Measurements from ENCODE around the gene RRP8. TPM values are rescaled to one million over a fixed set of nuclear protein-coding genes. Genes with fewer than 3 reads are reported as not detected.

The RRP8 gene
- total and polyA plus RNA-seq, 9 of the 15 experiments (the other 6 are each of a cell fraction or from before 2014, with no cell fraction given), result 5.7 to 47.3 (median 32.6) TPM

GRCh38 chr11:6619004-6619745 is 15.8 kb upstream of the RRP8 start, which contains the start of gene TPP1 (continued):
- TF ChIP-seq MGA (IDR thresholded peaks at IDR 0.05) (no peak), ZBTB49 (CRISPR knock-in tag; IDR thresholded peaks at IDR 0.05; ENCODE audit: borderline replicate concordance) (no peak), SAFB2 (IDR thresholded peaks at IDR 0.05; ENCODE audit: borderline replicate concordance, low read depth, low read length, severe bottlenecking) (no peak), HIVEP1 (CRISPR knock-in tag; IDR thresholded peaks at IDR 0.05) (no peak), ZNF444 (CRISPR knock-in tag; IDR thresholded peaks at IDR 0.05) (no peak), ASH1L (IDR thresholded peaks at IDR 0.05; ENCODE audit: borderline replicate concordance, low read depth, partially characterized antibody) (no peak), SAFB (IDR thresholded peaks at IDR 0.05; ENCODE audit: borderline replicate concordance, low read depth, low read length) (no peak), MCM5 (IDR thresholded peaks at IDR 0.05; ENCODE audit: low read depth) (no peak), FUS (optimal IDR thresholded peaks at IDR 0.05; ENCODE audit: low read depth, low read length) (no peak), E2F3 (CRISPR knock-in tag; IDR thresholded peaks at IDR 0.05) (no peak), ZFP1 (CRISPR knock-in tag; IDR thresholded peaks at IDR 0.05) (0 out of 2 replicates have a peak, but pooled peaks have one; percentile 18), MCM2 (IDR thresholded peaks at IDR 0.05; ENCODE audit: low read depth) (no peak)

Data from K562 (cell line).